B cell (primary cell): ENCODE measurements around the gene MUS81.

Experiments used
- EZH2 ChIP-seq: IDR thresholded peaks from 2 replicates; pipeline ENCODE4 v1.6.1; 2012; ENCODE audit warnings: borderline replicate concordance, low read depth, mild to moderate bottlenecking, moderate library complexity, low read length; ENCODE audit not compliant: insufficient read depth, poor library complexity, severe bottlenecking
- TF ChIP-seq, protein P1 (sequence below): fragments of 200-600 bp; IDR thresholded peaks from one replicate; pipeline ENCODE4 v1.8.0; 2022; ENCODE audit warnings: antibody characterized with exemption, mild to moderate bottlenecking

- TF ChIP-seq, protein P1, sequence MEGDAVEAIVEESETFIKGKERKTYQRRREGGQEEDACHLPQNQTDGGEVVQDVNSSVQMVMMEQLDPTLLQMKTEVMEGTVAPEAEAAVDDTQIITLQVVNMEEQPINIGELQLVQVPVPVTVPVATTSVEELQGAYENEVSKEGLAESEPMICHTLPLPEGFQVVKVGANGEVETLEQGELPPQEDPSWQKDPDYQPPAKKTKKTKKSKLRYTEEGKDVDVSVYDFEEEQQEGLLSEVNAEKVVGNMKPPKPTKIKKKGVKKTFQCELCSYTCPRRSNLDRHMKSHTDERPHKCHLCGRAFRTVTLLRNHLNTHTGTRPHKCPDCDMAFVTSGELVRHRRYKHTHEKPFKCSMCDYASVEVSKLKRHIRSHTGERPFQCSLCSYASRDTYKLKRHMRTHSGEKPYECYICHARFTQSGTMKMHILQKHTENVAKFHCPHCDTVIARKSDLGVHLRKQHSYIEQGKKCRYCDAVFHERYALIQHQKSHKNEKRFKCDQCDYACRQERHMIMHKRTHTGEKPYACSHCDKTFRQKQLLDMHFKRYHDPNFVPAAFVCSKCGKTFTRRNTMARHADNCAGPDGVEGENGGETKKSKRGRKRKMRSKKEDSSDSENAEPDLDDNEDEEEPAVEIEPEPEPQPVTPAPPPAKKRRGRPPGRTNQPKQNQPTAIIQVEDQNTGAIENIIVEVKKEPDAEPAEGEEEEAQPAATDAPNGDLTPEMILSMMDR = no peak
- TF ChIP-seq EZH2 = no peak
These were observed 388 bp upstream of the MUS81 start for GRCh38 chr11:65859812-65860277.
